DMS53 treated with DMSO at 0.1 percent for 48 hours (cell line): ENCODE measurements around the gene ADA.
"Not testable (repeated sequence)": the region's sequence is repeated elsewhere in the genome, so short reads cannot be mapped to it uniquely, and the experiment has no call there.

Experiments used
- DNase-seq: peaks from one replicate; lab custom pipeline; 2025; ENCODE audit not compliant: unreplicated experiment; lab: John Stamatoyannopoulos, UW

The ADA gene

GRCh38 chr20:44601236-44601671, 50.2 kb downstream of the ADA start:
- no peak for DNase-seq

GRCh38 chr20:44600758-44601201, 50.7 kb downstream of the ADA start:
- no peak for DNase-seq

GRCh38 chr20:44600301-44600700, 51.2 kb downstream of the ADA start:
- no peak for DNase-seq

GRCh38 chr20:44599715-44600114, 51.8 kb downstream of the ADA start:
- no peak for DNase-seq

- DNase-seq = no peak
Observed at GRCh38 chr20:44598423-44599305, 52.8 kb downstream of the ADA start.

- no peak for DNase-seq
Observed at GRCh38 chr20:44597930-44598329, 53.6 kb downstream of the ADA start.

GRCh38 chr20:44597516-44597915, 54.0 kb downstream of the ADA start:
- no peak for DNase-seq

GRCh38 chr20:44596876-44597275, 54.6 kb downstream of the ADA start:
- DNase-seq = no peak

GRCh38 chr20:44596010-44596409, 55.5 kb downstream of the ADA start:
- no peak for DNase-seq

- DNase-seq = no peak
Observed at GRCh38 chr20:44594730-44595129, 56.8 kb downstream of the ADA start.

- no peak for DNase-seq
Observed at GRCh38 chr20:44593751-44594150, 57.7 kb downstream of the ADA start.

- DNase-seq = no peak
Observed at GRCh38 chr20:44592366-44592765, 59.1 kb downstream of the ADA start.

GRCh38 chr20:44590980-44591778, 60.3 kb downstream of the ADA start:
- no peak for DNase-seq

- DNase-seq = no peak
Observed at GRCh38 chr20:44589537-44589936, 62.0 kb downstream of the ADA start.

GRCh38 chr20:44588321-44588720, 63.2 kb downstream of the ADA start:
- not testable (repeated sequence) for DNase-seq

GRCh38 chr20:44587035-44587980, 64.2 kb downstream of the ADA start:
- no peak for DNase-seq

- no peak for DNase-seq
Observed at GRCh38 chr20:44586289-44586911, 65.1 kb downstream of the ADA start.

- no peak for DNase-seq
Observed at GRCh38 chr20:44585057-44585963, 66.2 kb downstream of the ADA start.

GRCh38 chr20:44584162-44584561, 67.3 kb downstream of the ADA start:
- DNase-seq = no peak
